Measurements from ENCODE around the gene SF1. TPM values are rescaled to one million over a fixed set of nuclear protein-coding genes. Genes with fewer than 3 reads are reported as not detected.
A peak's percentile ranks its signal among the peaks of the same experiment; 100 is the strongest.

The SF1 gene
- total RNA-seq, 1 experiment from 2014 or later = 360 TPM

GRCh38 chr11:64784813-64785581, 6.7 kb upstream of the SF1 start:
- Histone ChIP-seq H3K4me1 (ENCODE audit: control insufficient read depth, insufficient read depth, low read length) (no peaks in the 10 kb centered on the region), H3K27me3 (ENCODE audit: control insufficient read depth, insufficient read depth, low read length) (no peaks in the 10 kb centered on the region), H3K27ac (ENCODE audit: low read length) (no peak overlapping the region), H3K36me3 (ENCODE audit: control insufficient read depth, insufficient read depth, low read length) (no peaks in the 10 kb centered on the region), H3K4me3 (ENCODE audit: low read depth in 2 of 2, low read length in 2 of 2) (no peak overlapping the region), H3K9me3 (ENCODE audit: control insufficient read depth, insufficient read depth, low read depth, low read length) (no peaks in the 10 kb centered on the region)
- TF ChIP-seq REST (IDR thresholded peaks at IDR 0.05; ENCODE audit: insufficient read depth in 1 of 2, low read depth in 2 of 2, low read length in 1 of 2) (no peak), TCF7L2 (IDR thresholded peaks at IDR 0.05; ENCODE audit: low read depth, low read length) (no peak), POLR2AphosphoS5 (IDR thresholded peaks at IDR 0.05; ENCODE audit: low read depth, low read length) (no peak), CTCF (IDR thresholded peaks at IDR 0.05) (no peak), SIN3A (IDR thresholded peaks at IDR 0.05; ENCODE audit: borderline replicate concordance, insufficient read depth, low read depth, low read length) (no peak)
- in situ Hi-C loops (cut with HindIII; ENCODE audit: low pct_unique_long_range_greater_than_20kb, low sequenced_read_pairs) (no loop called here), intact Hi-C loops (cut with micrococcal nuclease; ENCODE audit: unreplicated experiment) (no loop called here)
- DNase-seq (ENCODE audit: low read depth, low spot score) (no peak), ATAC-seq (no peak)
- POLR2A ChIA-PET = no interaction called here
- BruUV-seq (replicated peaks) = TSS peak; percentile 74
- CTCF ChIA-PET = interaction anchor here (0.7 kb wide), 1 partner anchor 139 kb away, joined by 3 read pairs; no protein-coding TSS in a partner anchor

GRCh38 chr11:64778223-64778472, 194 bp downstream of the SF1 start:
- no peak for DNase-seq (ENCODE audit: low read depth, low spot score)

More at GRCh38 chr11:64778223-64778472, 194 bp downstream of the SF1 start:
- Histone ChIP-seq H3K4me1 (ENCODE audit: control insufficient read depth, insufficient read depth, low read length) (peaks cover 16% of the 10 kb centered on the region), H3K9me3 (ENCODE audit: control insufficient read depth, insufficient read depth, low read depth, low read length) (no peaks in the 10 kb centered on the region), H3K4me3 (ENCODE audit: low read depth in 2 of 2, low read length in 2 of 2) (peak overlapping the region; percentile 55 to 88), H3K36me3 (ENCODE audit: control insufficient read depth, insufficient read depth, low read length) (peaks cover 38% of the 10 kb centered on the region), H3K27ac (ENCODE audit: low read length) (peak overlapping the region; percentile 63), H3K27me3 (ENCODE audit: control insufficient read depth, insufficient read depth, low read length) (no peaks in the 10 kb centered on the region)
- no TSS peak for BruUV-seq (replicated peaks)
- ChIA-PET CTCF (interaction anchor here (1.2 to 1.3 kb wide), 2 partner anchors 10 to 34 kb away, joined by 3 to 6 read pairs; partner anchors contain the start of gene RASGRP2), POLR2A (interaction anchor here (0.6 to 1.6 kb wide), 4 partner anchors 13 to 22 kb away, joined by 3 to 5 read pairs (median 4); no protein-coding TSS in a partner anchor)
- TF ChIP-seq TCF7L2 (IDR thresholded peaks at IDR 0.05; ENCODE audit: low read depth, low read length) (0 out of 2 replicates have a peak, but pooled peaks have one; percentile 2), POLR2AphosphoS5 (IDR thresholded peaks at IDR 0.05; ENCODE audit: low read depth, low read length) (no peak), SIN3A (IDR thresholded peaks at IDR 0.05; ENCODE audit: borderline replicate concordance, insufficient read depth, low read depth, low read length) (peak; percentile 56; the same call in 1 of the 2 replicates)
- intact Hi-C loops (cut with micrococcal nuclease; ENCODE audit: unreplicated experiment) (no loop called here), in situ Hi-C loops (cut with HindIII; ENCODE audit: low pct_unique_long_range_greater_than_20kb, low sequenced_read_pairs) (no loop called here)
- ATAC-seq = peak; percentile 43
